ENCODE data around the gene GAST. TPM values are rescaled to one million over a fixed set of nuclear protein-coding genes. Genes with fewer than 3 reads are reported as not detected.
A peak's percentile ranks its signal among the peaks of the same experiment; 100 is the strongest.

Gene GAST
- total and polyA plus RNA-seq, 9 of the 15 experiments (the other 6 are each of a cell fraction or from before 2014, with no cell fraction given), result not detected

- TF ChIP-seq CSDE1 (IDR thresholded peaks at IDR 0.05), result peak in 1 of 2 experiments; percentile 71; a peak in 1 of 4 replicates
- peak; percentile 99 for TF ChIP-seq BRD4 (IDR thresholded peaks at IDR 0.05)
- TF ChIP-seq ZNF3 (CRISPR knock-in tag; IDR thresholded peaks at IDR 0.05), result no peak
- no peak for TF ChIP-seq BRF2 (IDR thresholded peaks at IDR 0.05; ENCODE audit: borderline replicate concordance, insufficient read depth, insufficient read length)
- no peak for TF ChIP-seq DIDO1 (tag; IDR thresholded peaks at IDR 0.05; ENCODE audit: low read depth)
- TF ChIP-seq HIVEP1 (CRISPR knock-in tag; IDR thresholded peaks at IDR 0.05), result 0 out of 2 replicates have a peak, but pooled peaks have one; percentile 12
- peak; percentile 99 for TF ChIP-seq AFF4 (CRISPR knock-in tag; IDR thresholded peaks at IDR 0.05)
- TF ChIP-seq ZNF609 (CRISPR knock-in tag; IDR thresholded peaks at IDR 0.05; ENCODE audit: borderline replicate concordance), result no peak
- TF ChIP-seq KLF10 (CRISPR knock-in tag; IDR thresholded peaks at IDR 0.05), result no peak
- TF ChIP-seq ZNF518B (CRISPR knock-in tag; IDR thresholded peaks at IDR 0.05), result no peak
- TF ChIP-seq TAF9B (IDR thresholded peaks at IDR 0.05; ENCODE audit: partially characterized antibody), result peak; percentile 93
Measured at GRCh38 chr17:41688641-41689496, 23.3 kb upstream of the GAST start, which contains the start of gene EIF1 (continued).
